Neural cell (in vitro differentiated cells): ENCODE results near the gene PTPN18. TPM values are rescaled to one million over a fixed set of nuclear protein-coding genes. Genes with fewer than 3 reads are reported as not detected.

Experiments used
- H2AFZ ChIP-seq: fragments of 200-600, 300-800 bp; sonication (generic), shearing (Covaris generic); 2 replicates; pipeline ENCODE4 v1.6.0; 2014; ENCODE audit warnings: low read depth, mild to moderate bottlenecking, antibody characterized with exemption, low read length, moderate library complexity
- H3F3A ChIP-seq: fragments of 200-600 bp; shearing (Covaris generic); 2 replicates; pipeline ENCODE4 v1.6.1; 2016; ENCODE audit warnings: mild to moderate bottlenecking, moderate library complexity, mixed read lengths, antibody characterized with exemption, low read length; ENCODE audit not compliant: insufficient read depth, poor library complexity, severe bottlenecking
- H3K27ac ChIP-seq: fragments of 200-600, 300-800 bp; sonication (generic), shearing (Covaris generic); 2 replicates; pipeline ENCODE4 v1.5.1; 2014; ENCODE audit warnings: mild to moderate bottlenecking, low read length, moderate library complexity
- H3K27me3 ChIP-seq: fragments of 300-800, 200-600 bp; sonication (generic), shearing (Covaris generic); 2 replicates; pipeline ENCODE4 v1.6.0; 2014; ENCODE audit warnings: mild to moderate bottlenecking, low read depth, low read length, moderate library complexity; ENCODE audit not compliant: insufficient read depth
- H3K36me3 ChIP-seq: fragments of 300-800, 200-600 bp; sonication (generic), shearing (Covaris generic); 2 replicates; pipeline ENCODE4 v1.5.1; 2014; ENCODE audit warnings: mild to moderate bottlenecking, antibody characterized with exemption, low read length, moderate library complexity; ENCODE audit not compliant: insufficient read depth
- H3K4me2 ChIP-seq: fragments of 300-800, 200-600 bp; sonication (generic), shearing (Covaris generic); 2 replicates; pipeline ENCODE4 v1.6.0; 2014; ENCODE audit warnings: mild to moderate bottlenecking, low read length
- H3K4me3 ChIP-seq: fragments of 300-800, 200-600 bp; sonication (generic), shearing (Covaris generic); 2 replicates; pipeline ENCODE4 v1.5.1; 2014; ENCODE audit warnings: mild to moderate bottlenecking, low read length, moderate library complexity
- H3K79me2 ChIP-seq: fragments of 200-600 bp; shearing (Covaris generic); replicated peaks from 2 replicates; pipeline ENCODE4 v1.6.0; 2014; ENCODE audit warnings: mild to moderate bottlenecking, low read length, moderate library complexity; ENCODE audit not compliant: insufficient read depth
- H3K9ac ChIP-seq: fragments of 300-800, 200-600 bp; sonication (generic), shearing (Covaris generic); 2 replicates; pipeline ENCODE4 v1.6.1; 2016; ENCODE audit warnings: mild to moderate bottlenecking, low read length, mixed read lengths
- H3K9me2 ChIP-seq: fragments of 200-600 bp; shearing (Covaris generic); 2 replicates; pipeline ENCODE4 v1.6.1; 2016; ENCODE audit warnings: mild to moderate bottlenecking, low read length, mixed read lengths; ENCODE audit not compliant: insufficient read depth
- H3K9me3 ChIP-seq: fragments of 200-600, 300-800 bp; sonication (generic), shearing (Covaris generic); 2 replicates; pipeline ENCODE4 v1.6.1; 2016; ENCODE audit warnings: mild to moderate bottlenecking, mixed run types, low read length, moderate library complexity, mixed read lengths
- H4K20me1 ChIP-seq: fragments of 200-600 bp; shearing (Covaris generic); 2 replicates; pipeline ENCODE4 v1.6.1; 2016; ENCODE audit warnings: mild to moderate bottlenecking, mixed run types; ENCODE audit not compliant: insufficient read depth
- EP300 ChIP-seq: fragments of 450-650 bp; conservative IDR thresholded peaks from 2 replicates; pipeline ENCODE4 v1.6.1; 2014; ENCODE audit warnings: antibody characterized with exemption, mild to moderate bottlenecking, moderate library complexity; ENCODE audit not compliant: poor library complexity, severe bottlenecking
- EZH2 ChIP-seq: fragments of 200-600, 300-800 bp; shearing (Covaris generic), sonication (generic); IDR thresholded peaks from 2 replicates; pipeline ENCODE4 v1.6.1; 2014; ENCODE audit warnings: antibody characterized with exemption, low read length, borderline replicate concordance, mild to moderate bottlenecking; ENCODE audit not compliant: insufficient read depth, poor library complexity, severe bottlenecking
- MXI1 ChIP-seq: fragments of 450-650 bp; conservative IDR thresholded peaks from 2 replicates; pipeline ENCODE4 v1.6.1; 2014; ENCODE audit warnings: antibody characterized with exemption, mild to moderate bottlenecking; ENCODE audit not compliant: poor library complexity, severe bottlenecking
- POLR2AphosphoS5 ChIP-seq: IDR thresholded peaks from 2 replicates; pipeline ENCODE4 v1.6.1; 2012
- RAD21 ChIP-seq: fragments of 450-650 bp; conservative IDR thresholded peaks from 2 replicates; pipeline ENCODE4 v1.6.1; 2014; ENCODE audit warnings: antibody characterized with exemption, mild to moderate bottlenecking, moderate library complexity
- REST ChIP-seq: IDR thresholded peaks from 2 replicates; pipeline ENCODE4 v1.6.1; 2012; ENCODE audit warnings: borderline replicate concordance
- SMC3 ChIP-seq: fragments of 450-650 bp; conservative IDR thresholded peaks from 2 replicates; pipeline ENCODE4 v1.6.1; 2014; ENCODE audit warnings: antibody characterized with exemption, mild to moderate bottlenecking, moderate library complexity; ENCODE audit not compliant: poor library complexity
- TAF1 ChIP-seq: IDR thresholded peaks from 2 replicates; pipeline ENCODE4 v1.6.1; 2012; ENCODE audit warnings: low read depth
- polyA plus RNA-seq: library from polyadenylated mRNA; depleted of rRNA; stranded (reverse); fragments of >200 nt; gene quantifications from 2 replicates; pipeline ENCODE4 v1.2.3, GENCODE V29; 2014
- TF ChIP-seq, protein P1 (sequence below): fragments of 450-650 bp; IDR thresholded peaks from 2 replicates; pipeline ENCODE4 v1.5.1; 2014; ENCODE audit warnings: antibody characterized with exemption, mild to moderate bottlenecking, moderate library complexity; ENCODE audit not compliant: poor library complexity, severe bottlenecking

Gene PTPN18
- polyA plus RNA-seq, 1 donor from 2014 or later = 13.3 TPM

DNA sequence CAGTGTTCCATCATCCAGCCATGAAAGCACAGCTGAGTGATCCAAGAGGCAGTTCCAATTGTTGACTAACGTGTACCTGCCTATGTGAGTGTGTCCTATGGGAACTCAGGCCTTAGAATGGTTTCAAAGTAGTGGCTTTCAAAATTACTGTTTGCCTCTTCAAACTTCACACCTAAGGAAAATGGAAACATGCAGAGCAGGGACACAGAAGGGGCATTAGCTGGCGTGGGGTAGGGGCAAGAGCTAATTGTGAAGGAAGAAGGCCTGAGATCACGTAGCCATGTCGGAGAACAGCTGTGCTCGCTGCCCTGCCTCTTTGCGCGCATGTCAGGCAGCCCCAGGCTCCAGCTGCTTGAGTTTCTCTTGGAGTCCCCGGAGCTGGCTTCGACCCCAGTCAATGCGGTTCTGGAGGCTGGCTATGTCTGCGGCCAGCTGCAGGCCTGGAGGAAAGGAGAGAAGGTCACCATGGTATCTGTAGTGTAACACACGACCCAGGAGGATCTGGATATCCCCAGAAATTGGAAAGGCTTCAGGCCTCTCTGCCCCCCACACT is 17.0 kb upstream of the PTPN18 start:
- Histone ChIP-seq H3K4me2 (no peak overlapping the region), H3K9me3 (no peaks in the 10 kb centered on the region), H3K79me2 (no peaks in the 10 kb centered on the region), H3K9ac (no peak overlapping the region), H3F3A (no peaks in the 10 kb centered on the region), H3K36me3 (peaks cover 5% of the 10 kb centered on the region), H3K9me2 (no peaks in the 10 kb centered on the region), H2AFZ (no peak overlapping the region), H3K27ac (no peak overlapping the region), H3K27me3 (no peaks in the 10 kb centered on the region), H4K20me1 (no peaks in the 10 kb centered on the region), H3K4me3 (no peak overlapping the region)
- TF ChIP-seq TAF1 (no peak), EZH2 (no peak), MXI1 (no peak), EP300 (no peak), POLR2AphosphoS5 (no peak), RAD21 (no peak), REST (no peak), SMC3 (no peak)
- TF ChIP-seq, protein P1, sequence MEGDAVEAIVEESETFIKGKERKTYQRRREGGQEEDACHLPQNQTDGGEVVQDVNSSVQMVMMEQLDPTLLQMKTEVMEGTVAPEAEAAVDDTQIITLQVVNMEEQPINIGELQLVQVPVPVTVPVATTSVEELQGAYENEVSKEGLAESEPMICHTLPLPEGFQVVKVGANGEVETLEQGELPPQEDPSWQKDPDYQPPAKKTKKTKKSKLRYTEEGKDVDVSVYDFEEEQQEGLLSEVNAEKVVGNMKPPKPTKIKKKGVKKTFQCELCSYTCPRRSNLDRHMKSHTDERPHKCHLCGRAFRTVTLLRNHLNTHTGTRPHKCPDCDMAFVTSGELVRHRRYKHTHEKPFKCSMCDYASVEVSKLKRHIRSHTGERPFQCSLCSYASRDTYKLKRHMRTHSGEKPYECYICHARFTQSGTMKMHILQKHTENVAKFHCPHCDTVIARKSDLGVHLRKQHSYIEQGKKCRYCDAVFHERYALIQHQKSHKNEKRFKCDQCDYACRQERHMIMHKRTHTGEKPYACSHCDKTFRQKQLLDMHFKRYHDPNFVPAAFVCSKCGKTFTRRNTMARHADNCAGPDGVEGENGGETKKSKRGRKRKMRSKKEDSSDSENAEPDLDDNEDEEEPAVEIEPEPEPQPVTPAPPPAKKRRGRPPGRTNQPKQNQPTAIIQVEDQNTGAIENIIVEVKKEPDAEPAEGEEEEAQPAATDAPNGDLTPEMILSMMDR = no peak

DNA sequence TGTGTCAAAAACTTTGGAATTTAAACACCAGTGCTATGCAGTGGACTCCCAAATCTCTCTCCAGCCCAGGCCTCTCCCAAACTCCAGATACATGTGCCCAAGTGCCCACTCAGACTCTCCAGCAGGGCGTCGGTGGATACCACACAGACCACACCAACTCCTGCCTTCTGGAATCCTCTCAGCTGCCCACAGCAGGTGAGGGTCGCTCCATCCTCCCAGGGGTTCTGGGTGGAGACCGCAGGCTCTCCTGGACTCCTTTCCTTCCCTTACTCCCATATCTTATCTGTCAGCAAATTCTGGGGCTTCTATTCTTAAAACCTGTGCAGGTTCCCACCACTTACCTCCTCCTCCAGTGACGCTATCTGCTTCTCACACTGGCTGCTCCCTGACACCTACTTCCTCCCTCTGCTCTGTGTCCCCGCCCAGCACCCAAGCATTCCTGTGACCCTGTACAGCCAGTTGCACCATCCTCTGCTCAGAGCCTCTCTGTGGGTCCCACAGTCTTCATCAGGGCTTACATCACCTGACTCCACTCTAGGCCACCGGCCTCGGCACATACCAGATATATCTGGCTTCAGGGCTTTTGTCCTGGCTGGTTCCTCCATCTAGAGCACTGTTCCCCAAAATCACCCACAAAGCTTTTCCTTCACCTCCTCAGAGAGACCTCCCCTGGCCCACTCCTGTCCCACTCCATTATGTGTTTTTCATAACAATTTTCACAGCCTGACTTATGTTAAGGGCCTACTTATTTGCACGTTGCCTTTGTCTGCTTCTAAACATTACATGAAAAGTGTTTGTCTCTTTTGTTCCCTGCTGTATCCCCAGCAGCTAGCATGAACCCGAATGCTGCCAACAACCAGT is 15.7 kb upstream of the PTPN18 start:
- Histone ChIP-seq H3F3A (no peaks in the 10 kb centered on the region), H3K27ac (no peak overlapping the region), H4K20me1 (no peaks in the 10 kb centered on the region), H2AFZ (no peak overlapping the region), H3K9ac (no peak overlapping the region), H3K9me2 (no peaks in the 10 kb centered on the region), H3K4me2 (no peak overlapping the region), H3K27me3 (no peaks in the 10 kb centered on the region), H3K4me3 (peak overlapping the region; percentile 88), H3K36me3 (peaks cover 11% of the 10 kb centered on the region), H3K9me3 (no peaks in the 10 kb centered on the region), H3K79me2 (peaks cover 4% of the 10 kb centered on the region)
- no peak for TF ChIP-seq MXI1
- TF ChIP-seq SMC3 = no peak
- no peak for TF ChIP-seq POLR2AphosphoS5
- no peak for TF ChIP-seq REST
- no peak for TF ChIP-seq RAD21
- no peak for TF ChIP-seq EP300
